HepG2 (cell line): ENCODE data around the gene FDPS. TPM values are rescaled to one million over a fixed set of nuclear protein-coding genes. Genes with fewer than 3 reads are reported as not detected.

Experiments
- ATAC-seq: fragments of 200-7000 bp; cut with Tn5 transposase; 3 replicates; pipeline ENCODE4 v1.9.1; 2020; ENCODE audit warnings: mild to moderate bottlenecking, moderate library complexity
- BruUV-seq: library from RNA; stranded (reverse); fragments of 400-500 nt; replicated peaks from 2 replicates; lab custom pipeline; 2021; lab: Mats Ljungman, UMichigan
- CTCF ChIA-PET: fragments of 300-600 bp; formaldehyde crosslinking; extraction: SDS; loops from one replicate; lab custom pipeline; 2021; ENCODE audit warnings: low total read pairs, inconsistent platforms, low intra/inter-chr PET ratio; lab: Yijun Ruan, JAX
- POLR2A ChIA-PET: fragments of 350-600 bp; sonication (Branson Sonifier 250); formaldehyde crosslinking; loops from one replicate; lab custom pipeline; 2020; ENCODE audit warnings: antibody characterized with exemption, inconsistent platforms; lab: Yijun Ruan, JAX
- DNase-seq: peaks from one replicate; pipeline ENCODE4 v3.0.0-alpha.2; 2015; ENCODE audit warnings: low spot score
- FAIRE-seq: peaks from 3 replicates; lab custom pipeline; 2011; peaks lifted over from hg19 to GRCh38; lab: Jason Lieb, UNC
- H2AFZ ChIP-seq: one replicate; pipeline ENCODE4 v1.6.1; 2011; ENCODE audit warnings: low read length, inconsistent platforms
- H3K27ac ChIP-seq: fragments of 300-600 bp; 3 replicates; pipeline ENCODE4 v1.8.0; 2011; ENCODE audit warnings: mixed run types, mild to moderate bottlenecking, mixed read lengths, low read length, inconsistent platforms; ENCODE audit not compliant: insufficient read depth; ENCODE audit errors: extremely low read length
- H3K27me3 ChIP-seq, 2 experiments: fragments of 200-600 bp in 1 of 2; 2 replicates in 1 of 2; 3 replicates in 1 of 2; pipeline versions ENCODE4 v1.6.0 to v1.8.0; 2011; ENCODE audit warnings: low read length in 2 of 2, mild to moderate bottlenecking in 2 of 2, moderate library complexity in 2 of 2, inconsistent platforms in 1 of 2; ENCODE audit not compliant: insufficient read depth in 2 of 2, control insufficient read depth in 1 of 2
- H3K36me3 ChIP-seq, 2 experiments: fragments of 200-600 bp in 1 of 2; replicated peaks in 1 of 2; 2 replicates in 1 of 2; 3 replicates in 1 of 2; pipeline versions ENCODE4 v1.5.1 to v1.8.0; 2011; ENCODE audit warnings: low read length in 2 of 2, inconsistent platforms in 1 of 2; ENCODE audit not compliant: insufficient read depth in 2 of 2, control insufficient read depth in 1 of 2
- H3K4me1 ChIP-seq: 2 replicates; pipeline ENCODE4 v1.5.1; 2012; ENCODE audit warnings: low read length, inconsistent platforms; ENCODE audit not compliant: insufficient read depth
- H3K4me2 ChIP-seq: 2 replicates; pipeline ENCODE4 v1.6.0; 2011; ENCODE audit warnings: low read depth, low read length, inconsistent platforms
- H3K4me3 ChIP-seq, 3 experiments: fragments of 200-600 bp in 1 of 3; sonication (generic), shearing (Covaris generic) in 1 of 3; replicated peaks in 1 of 3; 2 replicates each; pipeline ENCODE4 v1.5.1; 2011 to 2016; ENCODE audit warnings: low read length in 3 of 3, inconsistent platforms in 2 of 3, low read depth in 2 of 3, mild to moderate bottlenecking in 2 of 3, control low read depth in 1 of 3, mixed read lengths in 1 of 3; ENCODE audit not compliant: insufficient read depth in 1 of 3
- H3K79me2 ChIP-seq: one replicate; pipeline ENCODE4 v1.6.1; 2011; ENCODE audit warnings: low read length, inconsistent platforms; ENCODE audit not compliant: insufficient read depth
- H3K9ac ChIP-seq: 2 replicates; pipeline ENCODE4 v1.6.0; 2011; ENCODE audit warnings: mild to moderate bottlenecking, low read depth, low read length, inconsistent platforms; ENCODE audit not compliant: insufficient read depth
- H3K9me3 ChIP-seq: 2 replicates; pipeline ENCODE4 v1.5.1; 2012; ENCODE audit warnings: mild to moderate bottlenecking, low read length
- H4K20me1 ChIP-seq: 2 replicates; pipeline ENCODE4 v1.6.0; 2011; ENCODE audit warnings: inconsistent platforms, mild to moderate bottlenecking, low read length, moderate library complexity; ENCODE audit not compliant: insufficient read depth
- HDAC6 ChIP-seq: fragments of 200-600 bp; sonication (generic); IDR thresholded peaks from 2 replicates; pipeline ENCODE4 v1.7.0; 2017; ENCODE audit warnings: mild to moderate bottlenecking, antibody characterized with exemption, low read length, low read depth
- HNRNPK ChIP-seq: fragments of 200-400 bp; formaldehyde crosslinking; IDR thresholded peaks from 2 replicates; pipeline ENCODE4 v1.6.1; 2018; ENCODE audit warnings: low read length, low read depth, moderate library complexity, mild to moderate bottlenecking; ENCODE audit not compliant: poor library complexity, severe bottlenecking
- MTA1 ChIP-seq: sonication (generic); formaldehyde crosslinking; IDR thresholded peaks from 2 replicates; pipeline ENCODE4 v1.4.0; 2020; ENCODE audit warnings: missing genetic modification reagents, mild to moderate bottlenecking, borderline replicate concordance
- SRSF1 ChIP-seq: fragments of 200-400 bp; formaldehyde crosslinking; optimal IDR thresholded peaks from 2 replicates; pipeline ENCODE3; 2017; ENCODE audit warnings: mild to moderate bottlenecking, low read depth, low read length, moderate library complexity
- ZBTB33 ChIP-seq: sonication (generic); formaldehyde crosslinking; IDR thresholded peaks from 2 replicates; pipeline ENCODE4 v1.4.0; 2020; ENCODE audit warnings: missing genetic modification reagents
- ZBTB38 ChIP-seq: sonication (generic); formaldehyde crosslinking; IDR thresholded peaks from 2 replicates; pipeline ENCODE4 v1.5.1; 2020; ENCODE audit warnings: mild to moderate bottlenecking, missing genetic modification reagents
- ZNF501 ChIP-seq: sonication (generic); formaldehyde crosslinking; IDR thresholded peaks from 2 replicates; pipeline ENCODE4 v1.5.1; 2020; ENCODE audit warnings: mild to moderate bottlenecking, moderate library complexity, missing genetic modification reagents
- WGBS: methylation state at CpG from one replicate; pipeline ENCODE4 v1.1.6; 2017; ENCODE audit warnings: low lambda C conversion rate; 5-methylcytosine and 5-hydroxymethylcytosine counted together
- in situ Hi-C: cut with HindIII; loops from 2 replicates; pipeline ENCODE4 v1.10.0; 2017; ENCODE audit warnings: low pct_unique_long_range_greater_than_20kb; ENCODE audit not compliant: extremely low pct_ligation_motif_present
- intact Hi-C: fragments of 100-400 bp; cut with micrococcal nuclease; formaldehyde crosslinking; loops from one replicate; pipeline ENCODE4 v1.10.0; 2022; ENCODE audit not compliant: unreplicated experiment
- polyA plus RNA-seq, 8 experiments: library from polyadenylated mRNA; depleted of rRNA in 3 of 8; stranded (reverse) in 7 of 8; unstranded in 1 of 8; fragments of >200 nt; fragmentation: Illumina TruSeq in 4 of 8; extraction: Trizol in 4 of 8; gene quantifications; 2 replicates each; pipeline versions ENCODE4 v1.2.1 to v1.2.3, GENCODE V29; 2011 to 2016; ENCODE audit warnings: low read depth in 4 of 8, missing spikeins in 1 of 8, mixed read lengths in 1 of 8; ENCODE audit not compliant: insufficient read depth in 1 of 8
- total RNA-seq, 5 experiments: library from RNA; depleted of rRNA; stranded (reverse); fragments of >200 nt; fragmentation: Illumina TruSeq; extraction: Trizol; gene quantifications; 2 replicates each; pipeline ENCODE4 v1.2.3, GENCODE V29; 2016; ENCODE audit warnings: low read depth in 1 of 5

FDPS gene
- total and polyA plus RNA-seq, 2 of the 13 experiments (the other 11 are each of a cell fraction or from before 2014, with no cell fraction given) = 264 to 519 TPM

GRCh38 chr1:155284476-155284875, 24.2 kb upstream of the FDPS start:
- Histone ChIP-seq H4K20me1 (no peaks in the 10 kb centered on the region), H3K27me3 (no peaks in the 10 kb centered on the region), H3K9ac (no peak overlapping the region), H3K4me1 (peaks cover 42% of the 10 kb centered on the region), H3K4me3 (no peak overlapping the region), H3K27ac (peak overlapping the region; percentile 73), H3K4me2 (no peak overlapping the region), H3K9me3 (no peaks in the 10 kb centered on the region), H3K36me3 (no peaks in the 10 kb centered on the region; a peak in 1 of 5 replicates), H2AFZ (no peak overlapping the region), H3K79me2 (no peaks in the 10 kb centered on the region)
- intact Hi-C loops = no loop called here
- ATAC-seq (no peak), FAIRE-seq (no peak), DNase-seq (no peak)
- in situ Hi-C loops = no loop called here
- TF ChIP-seq MTA1 (CRISPR knock-in tag) (0 out of 2 replicates have a peak, but pooled peaks have one; percentile 6), SRSF1 (no peak), ZNF501 (CRISPR knock-in tag) (no peak), ZBTB38 (no peak), HDAC6 (no peak)
- WGBS = 94% methylated on average over 10 of the region's 12 CpGs
- ChIA-PET CTCF (no interaction called here), POLR2A (no interaction called here)
- BruUV-seq = no TSS peak

- ATAC-seq (peak; percentile 6; the same call in 2 of the 3 replicates), FAIRE-seq (no peak), DNase-seq (no peak)
- intact Hi-C loops (no loop called here), in situ Hi-C loops (no loop called here)
- POLR2A ChIA-PET = interaction anchor here (1.8 to 2.3 kb wide), 4 partner anchors 12 to 23 kb away, joined by 7 to 21 read pairs (median 15); partner anchors contain the start of genes CLK2, FDPS and PKLR
- no TSS peak for BruUV-seq
- Histone ChIP-seq H3K27ac (peak overlapping the region; percentile 73), H3K9ac (no peak overlapping the region), H3K4me3 (no peak overlapping the region), H2AFZ (no peak overlapping the region), H3K4me2 (no peak overlapping the region), H4K20me1 (no peaks in the 10 kb centered on the region), H3K79me2 (no peaks in the 10 kb centered on the region), H3K36me3 (no peaks in the 10 kb centered on the region; a peak in 1 of 5 replicates), H3K4me1 (peaks cover 40% of the 10 kb centered on the region), H3K27me3 (no peaks in the 10 kb centered on the region), H3K9me3 (no peaks in the 10 kb centered on the region)
- 88% methylated on average over 14 of the region's 14 CpGs for WGBS
- TF ChIP-seq ZBTB33 (CRISPR knock-in tag) (peak; percentile 86), HNRNPK (no peak)
- CTCF ChIA-PET = no interaction called here
Observed at GRCh38 chr1:155285063-155285462, 23.6 kb upstream of the FDPS start.
